HG02870 (cell line): ENCODE measurements around the gene LAMB2.

Experiments used
- ATAC-seq: cut with Tn5 transposase; IDR thresholded peaks from one replicate; pipeline ENCODE4 v1.9.1; 2021; ENCODE audit warnings: mild to moderate bottlenecking, moderate library complexity; ENCODE audit not compliant: unreplicated experiment

The LAMB2 gene

DNA sequence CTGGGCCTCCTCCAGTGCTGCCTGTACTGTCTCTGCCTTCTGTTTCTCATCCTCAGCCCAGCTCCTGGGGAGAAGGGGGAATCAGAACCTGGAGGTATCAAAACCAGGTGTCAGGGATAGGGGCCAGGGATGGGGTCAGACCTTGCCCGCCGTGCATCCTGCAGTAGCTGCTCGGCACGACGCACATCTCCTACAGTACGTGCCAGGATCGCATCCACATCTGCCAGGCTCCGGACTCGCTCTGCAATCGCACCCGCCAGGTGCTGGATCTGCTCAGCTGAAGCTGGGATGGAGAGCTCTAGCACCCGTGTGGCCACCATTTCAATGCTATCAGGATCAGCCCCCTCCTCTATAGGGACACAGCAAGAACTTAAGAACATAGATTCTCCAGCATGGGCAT, 10.8 kb downstream of the LAMB2 start:
- ATAC-seq = no peak

DNA sequence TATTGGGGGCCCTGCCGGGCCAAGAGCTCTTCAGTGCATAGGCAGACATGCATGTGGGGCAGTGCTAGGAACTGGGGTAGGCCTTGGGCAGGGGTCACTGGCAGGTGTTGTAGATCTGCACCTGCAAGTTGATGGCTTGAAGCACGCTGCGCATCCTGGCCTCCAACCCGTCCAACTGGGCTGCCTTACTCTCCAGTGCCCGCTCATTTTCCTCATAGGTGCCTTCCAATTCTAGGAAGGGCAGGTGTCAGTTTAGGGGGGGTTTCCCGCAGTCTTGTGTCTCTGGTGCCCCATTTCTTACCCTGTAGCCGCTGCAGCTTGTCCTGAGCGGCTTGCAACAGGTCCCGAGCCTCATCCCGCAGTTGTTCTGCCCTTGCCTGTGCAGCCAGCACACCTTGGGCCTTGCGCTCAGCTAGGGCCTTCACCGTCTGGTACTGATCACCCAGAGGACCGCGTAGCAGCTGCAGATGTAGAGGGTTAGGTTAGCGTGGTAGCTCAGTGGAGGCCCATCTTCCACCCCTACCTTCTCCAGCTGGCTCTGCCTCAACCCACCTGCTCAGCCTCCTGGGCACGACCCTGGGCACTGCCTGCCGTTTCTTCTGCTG, 11.6 kb downstream of the LAMB2 start:
- ATAC-seq = no peak

DNA sequence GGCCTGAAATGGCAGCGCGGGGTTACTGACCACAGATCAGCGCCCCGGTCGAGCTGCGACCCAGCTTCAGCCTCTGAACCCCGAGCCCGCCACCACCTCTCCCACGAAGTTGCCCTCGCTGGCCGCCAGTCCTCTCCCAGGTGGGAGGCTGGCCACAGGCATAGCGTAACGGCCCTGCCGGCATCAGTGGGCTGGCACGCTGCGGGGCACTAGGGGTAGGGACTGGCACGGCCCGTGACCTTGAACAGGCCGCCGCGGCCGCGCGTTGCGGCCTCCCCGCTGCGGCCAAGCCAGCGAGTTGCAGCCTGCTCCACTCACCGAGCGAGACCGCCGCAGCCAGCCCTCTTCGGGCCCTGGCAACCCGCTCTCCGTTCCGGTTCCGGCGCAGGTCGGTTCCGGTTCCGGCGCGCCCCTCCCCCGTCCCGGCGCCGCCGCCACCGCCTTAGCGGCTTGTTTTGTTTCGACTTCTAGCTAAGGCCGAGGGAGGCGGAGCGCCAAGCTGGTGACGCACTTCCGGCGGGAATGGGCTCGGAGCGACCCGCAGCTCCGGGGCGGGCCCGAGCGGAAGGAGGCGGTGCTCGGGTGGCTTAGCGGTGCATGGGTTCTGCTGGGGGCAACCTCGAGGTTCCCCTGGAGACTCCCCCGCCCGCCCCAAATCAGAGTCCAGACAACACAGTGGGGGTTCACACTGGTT, 12.3 kb downstream of the LAMB2 start, which contains the start of gene USP19:
Gene USP19 (minus strand): TSS at position 386 of the 694 bp plus-strand sequence. CDS start 1,678 bp downstream, outside the sequence.
- ATAC-seq = peak; percentile 85

DNA sequence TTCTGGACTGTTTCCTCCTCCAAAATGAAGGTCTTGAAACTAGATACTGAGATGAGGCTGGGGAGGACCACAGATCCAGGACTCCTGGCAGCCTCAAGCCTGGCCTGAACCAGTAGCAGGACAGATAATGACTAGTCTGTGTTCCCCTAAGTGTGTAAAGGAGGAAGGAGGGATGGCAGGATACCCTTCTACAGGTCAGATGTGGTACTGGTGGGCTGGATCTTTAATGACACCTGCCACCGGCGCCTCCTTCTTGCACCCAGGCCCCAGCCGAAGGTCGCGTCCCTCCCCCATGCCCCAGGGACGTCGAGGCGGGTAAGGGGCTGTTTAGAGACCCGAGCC, 12.8 kb downstream of the LAMB2 start:
- ATAC-seq = no peak

DNA sequence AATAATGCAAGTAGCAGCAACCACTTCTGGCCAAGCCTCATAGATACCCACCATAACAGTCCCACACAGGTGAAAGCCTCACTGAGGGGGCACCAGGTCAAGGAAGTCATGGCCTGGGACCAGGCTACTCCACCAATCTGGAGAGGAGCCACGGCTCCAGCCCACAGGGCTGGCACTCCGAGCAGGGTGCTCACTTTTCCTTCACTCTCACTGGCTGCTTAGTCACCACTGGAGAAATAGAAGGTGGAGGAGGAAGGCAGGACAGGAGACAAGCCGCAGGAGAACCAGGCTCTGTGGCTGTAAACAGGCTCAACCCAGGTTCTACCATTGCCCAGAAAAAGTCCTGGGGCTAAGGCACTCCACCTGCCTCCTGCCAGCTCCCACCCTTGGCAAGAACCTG, 13.4 kb downstream of the LAMB2 start:
- no peak for ATAC-seq

DNA sequence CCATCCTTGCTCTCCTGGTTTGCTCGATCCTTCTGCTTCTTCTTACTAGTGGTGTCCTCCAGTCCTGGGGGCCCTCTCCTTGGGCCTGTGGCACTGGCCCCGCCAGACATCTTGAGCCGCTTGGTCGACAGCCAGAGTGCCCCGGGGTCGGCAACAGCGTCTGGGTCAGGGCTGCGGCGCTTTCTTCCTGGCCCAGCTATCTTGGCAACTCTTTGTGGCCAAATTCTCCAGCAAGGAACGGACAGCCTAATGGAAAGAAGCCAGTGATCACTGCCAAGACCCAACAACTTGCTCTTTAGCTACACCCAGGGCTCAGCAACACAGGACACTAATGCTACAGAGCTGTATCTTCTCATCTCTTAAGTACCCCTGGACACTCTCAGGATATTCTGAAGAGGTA, 13.8 kb downstream of the LAMB2 start:
- ATAC-seq = no peak

DNA sequence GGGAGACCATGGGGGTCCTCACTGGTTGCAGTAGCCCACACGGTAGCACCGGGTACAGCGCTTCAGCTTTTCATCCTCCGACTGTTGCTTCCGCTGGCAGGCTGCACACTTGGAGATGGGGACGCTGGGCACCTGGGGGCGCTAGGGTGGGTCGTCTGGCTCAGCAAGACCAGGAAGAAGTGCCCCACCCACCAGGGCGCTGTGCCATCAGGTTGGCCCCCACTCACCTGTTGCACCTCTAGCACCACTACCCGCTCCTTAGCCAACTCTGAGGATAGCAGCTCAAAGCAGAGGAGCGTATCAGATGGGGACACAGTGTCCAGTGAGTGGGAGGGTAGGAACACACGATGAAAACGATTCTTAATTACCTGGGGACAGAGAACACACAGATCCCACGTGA, 20.6 kb downstream of the LAMB2 start:
- no peak for ATAC-seq

DNA sequence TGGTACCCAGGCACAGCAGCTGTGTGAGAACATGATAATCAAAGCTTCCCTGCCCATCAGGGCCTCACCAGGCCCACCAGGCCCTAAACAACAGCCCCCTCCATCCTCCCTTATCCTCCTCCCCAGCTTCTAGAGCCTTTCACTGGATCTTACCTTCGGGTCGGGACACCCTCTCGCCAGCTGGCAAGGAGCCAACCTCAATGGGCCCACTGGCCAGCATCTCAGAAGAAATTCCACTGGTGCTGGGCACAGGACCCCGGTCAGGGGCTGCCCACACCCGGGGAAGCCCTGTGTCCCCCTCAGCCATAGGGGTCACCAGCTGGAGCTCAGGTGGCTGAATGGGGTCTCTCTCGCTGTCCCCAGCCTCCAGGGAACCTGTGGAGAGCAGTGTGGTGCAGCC, 21.5 kb downstream of the LAMB2 start:
- ATAC-seq = no peak

DNA sequence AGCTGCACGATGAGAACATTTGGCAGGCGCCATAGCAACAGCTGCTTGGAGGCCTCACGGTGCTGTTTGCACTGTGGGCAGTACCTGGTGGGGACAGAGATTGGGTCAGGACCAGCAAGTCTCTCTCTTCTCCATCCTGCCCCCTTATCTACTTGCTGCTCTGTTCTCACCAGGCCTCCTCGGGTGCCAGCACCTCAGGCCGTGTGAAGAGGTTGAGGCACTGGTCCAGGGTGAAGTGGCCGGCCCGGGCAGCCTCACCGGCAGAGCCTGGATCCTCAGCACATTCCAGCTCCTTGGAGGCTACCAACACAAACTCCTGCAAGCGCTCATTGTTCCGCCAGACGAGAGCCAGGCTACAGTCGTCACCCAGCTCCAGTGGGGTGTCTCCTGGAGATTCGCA, 22.1 kb downstream of the LAMB2 start:
- no peak for ATAC-seq

DNA sequence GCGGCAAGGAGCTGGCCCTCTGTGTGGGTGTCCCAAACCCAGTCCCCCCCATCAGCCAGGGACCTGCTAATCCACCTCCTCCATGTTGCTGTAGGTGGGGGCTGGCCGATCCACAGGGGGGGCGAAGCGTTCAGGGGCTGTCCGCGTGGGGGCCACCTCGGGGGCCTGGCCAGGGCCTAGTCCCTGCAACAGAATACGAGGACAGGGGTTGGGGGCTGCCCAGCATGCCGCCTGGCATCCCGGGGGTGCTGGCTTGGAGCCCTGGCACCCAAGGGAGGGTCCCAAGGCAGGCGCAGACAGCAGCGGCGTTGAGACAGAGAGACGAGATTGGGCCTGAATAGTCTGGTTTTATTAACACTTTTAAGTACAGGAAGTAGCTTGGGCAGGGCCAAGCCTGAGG, 24.5 kb downstream of the LAMB2 start:
- ATAC-seq = no peak

DNA sequence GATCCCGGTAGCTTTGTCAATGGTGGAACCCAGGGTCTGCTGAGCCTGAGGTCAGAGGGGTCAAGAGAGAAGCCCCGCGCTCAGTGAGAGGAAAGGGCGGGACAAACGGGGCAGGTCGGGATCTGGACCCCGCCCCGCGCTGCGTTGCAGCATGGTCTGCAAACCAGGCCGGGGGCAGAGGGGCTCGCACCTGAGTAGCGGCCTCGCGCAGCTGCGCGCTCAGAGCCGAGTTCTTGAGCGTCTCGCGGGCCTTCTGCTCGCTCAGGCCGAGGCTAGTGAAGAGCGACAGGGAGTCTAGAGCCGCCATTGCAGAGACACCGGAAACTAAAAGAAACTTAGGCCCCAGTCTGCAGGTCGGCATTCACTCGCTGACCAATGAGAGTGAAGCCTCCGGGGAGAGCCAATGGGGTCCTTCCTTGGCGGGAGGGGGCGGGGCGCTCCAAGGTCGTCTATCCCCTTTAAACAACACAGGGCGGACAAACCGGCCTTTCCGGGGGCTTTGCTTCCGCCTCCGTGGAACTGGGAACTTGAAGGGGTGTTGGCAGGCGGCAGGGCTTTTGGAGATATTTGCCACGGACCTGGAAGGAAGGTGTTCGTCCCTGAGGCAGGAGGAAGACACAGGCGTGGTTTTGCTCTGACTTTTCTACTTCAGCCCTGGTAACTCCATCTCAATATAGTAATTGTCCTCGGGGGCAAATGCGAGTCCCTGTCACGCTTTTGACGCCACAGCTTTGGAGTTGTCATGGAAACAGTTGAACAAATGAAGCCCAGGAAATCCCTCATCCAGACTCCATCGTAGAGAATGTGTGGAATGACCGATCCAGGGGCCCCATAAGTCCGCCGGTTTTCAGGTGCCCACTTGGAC, 28.2 kb downstream of the LAMB2 start, which contains the start of gene QARS1:
Gene QARS1 (minus strand): TSS at position 331 of the 865 bp plus-strand sequence. CDS start 24 bp downstream, at position 307.
- peak; percentile 94 for ATAC-seq

DNA sequence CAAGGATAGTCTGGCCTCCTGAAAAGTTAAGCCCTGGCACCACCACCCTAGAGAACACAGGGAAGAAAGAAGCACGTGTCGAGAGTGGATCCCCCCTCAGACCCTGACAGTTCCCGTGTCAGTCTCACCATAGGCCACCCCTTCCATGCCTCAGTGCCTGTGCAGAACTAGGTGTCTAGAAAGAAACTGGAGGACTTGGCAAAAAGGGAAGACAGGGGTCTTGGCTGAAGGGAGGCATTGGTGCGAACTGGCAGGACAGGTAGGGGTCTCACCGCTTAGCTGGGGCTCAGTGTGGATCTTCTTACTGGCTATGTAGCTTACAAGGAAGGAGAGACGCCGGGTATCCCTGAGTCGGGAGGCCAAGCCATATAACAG, 28.8 kb downstream of the LAMB2 start:
- no peak for ATAC-seq

DNA sequence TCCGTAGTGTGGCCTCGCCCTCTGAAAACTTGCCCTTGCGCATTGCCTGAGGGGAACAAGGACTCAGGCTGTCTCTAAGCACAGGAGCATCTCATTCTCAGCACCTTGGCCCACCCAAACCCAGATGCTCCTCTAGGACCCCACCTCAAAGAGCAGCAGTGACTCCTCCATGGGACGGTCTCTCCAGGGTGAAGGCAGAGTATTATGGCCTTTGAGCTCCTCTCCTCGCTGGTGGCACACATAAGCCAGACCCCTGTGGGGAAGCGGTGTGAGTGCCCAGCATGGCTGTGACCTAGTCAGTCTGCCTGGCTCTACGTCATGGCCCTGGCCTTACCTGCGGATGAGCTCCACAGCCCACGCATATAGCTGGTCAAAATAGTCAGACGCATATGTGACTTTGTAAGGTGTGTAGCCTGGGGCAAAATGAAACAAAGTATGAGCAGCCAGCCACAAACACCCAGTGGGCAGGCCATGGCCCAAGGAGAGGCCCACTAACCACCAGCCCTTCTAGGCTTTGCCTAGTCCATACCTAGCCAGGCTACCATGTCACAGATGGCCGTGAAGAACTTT, 32.7 kb downstream of the LAMB2 start:
- no peak for ATAC-seq

DNA sequence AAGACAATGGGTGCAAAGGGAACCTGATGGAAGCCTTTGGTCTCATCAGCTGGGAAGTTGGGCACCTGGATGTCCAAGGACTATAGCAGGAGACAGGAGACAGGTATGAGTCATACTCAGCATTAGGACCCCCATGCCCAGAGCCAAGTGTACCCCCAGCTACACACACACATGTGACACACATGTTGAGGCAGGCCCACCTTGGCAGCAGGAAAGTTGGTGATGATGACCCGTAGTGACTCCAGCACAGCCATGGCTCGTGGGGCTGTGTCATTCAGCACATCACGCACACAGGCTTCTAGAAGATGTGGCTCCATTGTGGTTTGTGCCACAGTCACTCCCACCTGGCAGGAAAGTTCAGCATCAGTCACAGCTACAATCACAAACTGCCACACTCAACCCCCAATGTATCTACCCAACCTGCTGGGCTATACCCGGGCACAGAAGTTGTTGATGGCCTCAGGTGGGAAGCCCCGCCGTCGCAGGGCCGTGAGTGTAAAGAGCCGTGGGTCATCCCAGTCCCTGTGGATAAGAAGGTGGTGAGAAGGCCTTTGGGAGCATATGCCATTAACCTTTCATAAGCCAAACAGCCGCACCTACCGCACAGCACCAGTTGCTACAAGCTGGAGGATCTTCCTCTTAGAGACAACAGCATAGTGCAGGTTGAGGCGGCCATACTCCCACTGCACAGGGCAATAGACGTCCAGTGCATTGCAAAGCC, 33.8 kb downstream of the LAMB2 start:
- ATAC-seq = no peak

DNA sequence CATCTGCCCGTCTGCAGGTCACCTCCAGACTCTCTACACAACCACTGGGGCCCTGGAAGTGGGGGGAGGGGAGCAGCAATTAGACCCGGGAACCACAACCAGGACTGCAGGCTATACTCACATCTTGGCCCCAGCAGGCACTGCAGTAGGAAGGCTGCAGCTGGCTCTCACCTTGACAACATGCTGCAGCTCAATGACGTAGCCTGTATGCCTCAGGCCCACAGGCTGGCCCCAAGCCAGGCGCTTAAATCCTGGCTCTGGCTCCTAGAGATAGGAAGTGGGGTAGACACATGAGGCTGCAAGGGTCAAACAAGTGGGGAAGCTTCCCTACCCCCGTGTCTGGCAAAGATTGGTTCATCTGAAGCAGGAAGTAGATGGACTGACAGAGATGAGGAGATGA, 34.4 kb downstream of the LAMB2 start:
- ATAC-seq = no peak

DNA sequence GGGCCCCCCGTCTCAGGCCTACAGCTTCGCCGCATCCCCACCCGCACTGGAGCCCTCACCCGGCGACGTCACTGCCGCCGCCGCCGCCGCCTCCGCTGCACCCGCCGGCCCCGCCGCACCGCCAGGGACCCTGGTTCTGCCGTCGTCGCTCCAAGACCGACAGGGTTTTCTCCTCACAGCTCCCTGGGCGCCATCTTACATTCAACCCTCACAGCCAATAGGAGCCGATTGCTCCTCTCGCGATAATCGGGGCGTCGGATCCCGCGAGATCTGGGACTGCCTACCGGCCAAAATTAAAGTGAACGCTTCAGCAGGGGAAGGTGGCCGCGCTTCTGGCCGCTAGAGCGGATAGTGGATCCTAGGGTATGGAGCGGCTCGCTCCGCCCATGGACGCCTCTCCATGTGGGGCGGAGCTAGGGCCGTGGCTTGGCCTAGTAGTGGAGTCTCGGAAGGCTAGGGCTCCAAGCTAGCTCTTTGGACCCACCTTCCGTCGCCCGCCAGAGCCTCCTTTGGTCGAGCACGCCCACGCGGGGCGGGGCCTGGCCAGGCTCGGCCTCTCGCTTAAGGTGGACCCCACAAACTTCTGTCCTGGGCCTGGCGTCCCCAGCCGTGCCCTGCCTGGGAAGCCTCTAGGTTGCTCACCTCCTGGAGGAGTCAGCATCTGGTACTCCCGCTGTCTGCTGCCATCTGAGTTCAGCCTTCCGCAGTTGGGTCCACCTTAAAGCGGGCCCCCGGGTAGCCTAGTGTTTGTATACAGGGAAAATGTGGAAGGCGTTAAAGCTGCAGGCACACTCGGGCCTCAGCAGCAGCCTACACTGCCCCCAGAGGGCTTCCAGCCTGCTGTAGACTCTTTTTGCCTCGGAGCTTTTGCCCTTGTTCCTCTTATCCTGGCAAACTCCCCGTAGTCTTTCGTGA, 38.7 kb downstream of the LAMB2 start, which contains the start of gene QRICH1:
Gene QRICH1 (minus strand): TSS at position 219 of the 915 bp plus-strand sequence. CDS start 17,054 bp downstream, outside the sequence.
- ATAC-seq = peak; percentile 79

DNA sequence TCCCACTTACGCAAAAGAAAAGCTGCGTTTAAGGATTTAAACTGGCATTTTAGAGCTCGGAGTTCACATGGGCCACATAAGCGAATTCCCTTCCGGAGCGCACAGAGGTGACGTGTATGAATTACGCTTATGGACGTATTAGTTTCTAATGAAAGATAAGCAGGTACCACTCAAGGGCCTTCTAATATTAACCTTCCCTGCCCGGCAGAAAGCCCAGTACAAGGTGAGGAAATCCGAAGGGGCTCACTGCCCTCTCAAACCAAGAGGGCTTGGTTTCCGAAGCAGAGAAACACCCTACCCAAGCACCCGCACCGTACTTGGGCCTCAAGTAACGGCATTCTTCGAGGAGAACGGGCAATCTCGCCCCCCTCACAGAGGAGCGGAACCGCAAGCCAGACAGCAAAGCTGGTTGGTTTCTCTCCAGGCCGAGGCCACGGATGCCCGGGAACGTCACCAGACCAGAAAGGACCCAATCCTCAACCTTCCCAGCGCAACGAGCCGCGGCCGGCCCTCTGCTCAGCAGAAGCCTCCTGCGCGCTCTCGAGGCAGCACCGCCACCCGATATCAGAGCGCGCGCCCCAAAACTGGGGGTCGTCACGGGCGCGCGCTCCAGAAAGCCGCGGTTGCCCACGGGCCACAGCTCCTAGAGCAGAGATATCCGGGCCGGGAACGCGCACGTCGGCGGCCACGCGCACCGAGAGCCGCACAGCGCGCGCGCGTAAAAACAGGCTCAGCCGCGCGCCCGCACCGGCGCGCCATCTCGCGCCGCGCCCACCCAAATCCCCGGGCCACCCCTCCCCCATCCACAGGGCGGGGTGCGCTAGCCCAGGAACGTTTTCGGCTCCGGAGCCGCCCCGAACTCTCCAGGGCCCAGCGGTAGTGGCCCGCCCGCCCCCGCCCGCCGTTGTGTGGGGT, 39.7 kb downstream of the LAMB2 start:
- ATAC-seq = peak; percentile 31

DNA sequence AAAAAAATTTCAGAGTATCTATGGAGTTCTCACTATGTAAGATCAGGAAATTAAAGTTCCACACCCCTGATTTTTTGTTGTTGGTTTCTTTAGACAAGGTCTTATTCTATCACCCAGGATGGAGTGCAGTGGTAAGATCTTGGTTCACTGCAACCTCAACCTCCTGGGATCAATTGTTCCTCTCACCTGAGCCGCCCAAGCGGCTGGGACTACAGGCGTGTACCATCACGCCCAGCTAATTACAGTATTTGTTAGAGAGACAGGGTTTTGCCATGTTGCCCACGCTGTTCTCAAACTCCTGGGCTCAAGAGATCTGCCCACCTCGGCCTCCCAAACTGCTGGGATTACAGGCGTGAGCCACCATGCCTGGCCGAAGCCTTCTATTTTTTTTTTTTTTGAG, 51.4 kb downstream of the LAMB2 start:
- no peak for ATAC-seq

DNA sequence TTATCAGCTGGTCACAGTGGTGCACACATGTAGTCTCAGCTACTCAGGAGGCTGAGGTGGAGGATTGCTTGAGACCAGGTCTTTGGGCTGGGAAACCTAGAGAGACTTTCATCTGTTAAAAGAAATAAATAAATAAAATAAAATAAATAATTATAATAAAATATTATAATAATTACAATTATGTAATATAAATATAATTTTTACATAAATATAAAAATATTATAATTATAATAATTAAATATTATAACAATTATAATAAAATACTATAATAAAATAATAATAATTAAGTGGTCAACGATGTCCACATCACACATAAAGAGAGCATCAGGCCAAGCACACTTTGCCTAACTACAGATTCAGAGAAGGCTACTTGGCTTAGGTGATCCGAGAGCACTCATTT, 53.6 kb downstream of the LAMB2 start:
- no peak for ATAC-seq
